SK-N-MC (cell line): ENCODE results near the gene BTNL2.

Experiments
- EZH2 ChIP-seq: fragments of 200-600 bp; sonication (generic); IDR thresholded peaks from one replicate; pipeline ENCODE4 v1.6.1; 2017; ENCODE audit warnings: antibody characterized with exemption
- FOXP2 ChIP-seq: optimal IDR thresholded peaks from 2 replicates; pipeline ENCODE3; 2011; ENCODE audit warnings: mild to moderate bottlenecking, moderate library complexity; ENCODE audit not compliant: insufficient read depth; ENCODE audit errors: extremely low read length, control extremely low read depth
- POLR2AphosphoS5 ChIP-seq: IDR thresholded peaks from 2 replicates; pipeline ENCODE4 v1.6.1; 2012; ENCODE audit warnings: mild to moderate bottlenecking, low read depth, low read length, borderline replicate concordance

GRCh38 chr6:32432050-32432450, 25.1 kb upstream of the BTNL2 start:
- TF ChIP-seq EZH2 (no peak), POLR2AphosphoS5 (no peak), FOXP2 (no peak)
